ENCODE results near the gene ABCB1.

The ABCB1 gene

GRCh38 chr7:87456247-87456646 is 144.4 kb downstream of the ABCB1 start:
- no peaks in the 10 kb centered on the region for H3K9me3 ChIP-seq (ENCODE audit: low read length)
- no peak overlapping the region for H3K27ac ChIP-seq (ENCODE audit: low read depth, low read length, poor library complexity, severe bottlenecking)
- no peak overlapping the region for H2AFZ ChIP-seq (ENCODE audit: low read length)
- H3K9ac ChIP-seq (ENCODE audit: low read length): no peak overlapping the region
- H3K79me2 ChIP-seq (ENCODE audit: insufficient read depth, low read length): no peaks in the 10 kb centered on the region
- no peaks in the 10 kb centered on the region for H3K4me1 ChIP-seq (ENCODE audit: insufficient read depth, low read length, severe bottlenecking)
- no peaks in the 10 kb centered on the region for H4K20me1 ChIP-seq (ENCODE audit: insufficient read depth, low read length)
- H3K27me3 ChIP-seq (ENCODE audit: insufficient read depth, low read length): no peaks in the 10 kb centered on the region
- no peaks in the 10 kb centered on the region for H3K9me2 ChIP-seq (ENCODE audit: low read depth, low read length)
- TF ChIP-seq CTCF (IDR thresholded peaks at IDR 0.05; ENCODE audit: low read length) (no peak), EZH2 (IDR thresholded peaks at IDR 0.05; ENCODE audit: borderline replicate concordance, low read length) (no peak)
- peaks cover 16% of the 10 kb centered on the region for H3K36me3 ChIP-seq (ENCODE audit: insufficient read depth, low read length)
- no peaks in the 10 kb centered on the region for H3F3A ChIP-seq (ENCODE audit: insufficient read depth, low read length)
- no peak overlapping the region for H3K4me3 ChIP-seq (ENCODE audit: low read depth, low read length, poor library complexity, severe bottlenecking)
- no peak overlapping the region for H3K4me2 ChIP-seq (ENCODE audit: low read length)
